Measurements from ENCODE around the gene MAML3.

MAML3 gene

GRCh38 chr4:139669335-139669734, 484.6 kb downstream of the MAML3 start:
- no peak for DNase-seq

- no peak for DNase-seq
Measured at GRCh38 chr4:139668658-139669201, 485.3 kb downstream of the MAML3 start.

- no peak for DNase-seq
Measured at GRCh38 chr4:139668036-139668435, 485.9 kb downstream of the MAML3 start.

Measured in NCI-H345 (cell line).